ENCODE data around the gene CDC37L1.
"Not testable (repeated sequence)": the region's sequence is repeated elsewhere in the genome, so short reads cannot be mapped to it uniquely, and the experiment has no call there.

GRCh38 chr9:4656196-4656595, 23.2 kb upstream of the CDC37L1 start:
- TF ChIP-seq CTCF, POLR2A, POLR2AphosphoS5 (IDR thresholded peaks at IDR 0.05): not testable (repeated sequence)
